Kidney glomerular epithelial cell (primary cell): Measurements from ENCODE around the gene TMEM14C.

ENCODE experiments used
- DNase-seq: peaks from one replicate; lab custom pipeline; 2025; lab: John Stamatoyannopoulos, UW

TMEM14C gene

DNA sequence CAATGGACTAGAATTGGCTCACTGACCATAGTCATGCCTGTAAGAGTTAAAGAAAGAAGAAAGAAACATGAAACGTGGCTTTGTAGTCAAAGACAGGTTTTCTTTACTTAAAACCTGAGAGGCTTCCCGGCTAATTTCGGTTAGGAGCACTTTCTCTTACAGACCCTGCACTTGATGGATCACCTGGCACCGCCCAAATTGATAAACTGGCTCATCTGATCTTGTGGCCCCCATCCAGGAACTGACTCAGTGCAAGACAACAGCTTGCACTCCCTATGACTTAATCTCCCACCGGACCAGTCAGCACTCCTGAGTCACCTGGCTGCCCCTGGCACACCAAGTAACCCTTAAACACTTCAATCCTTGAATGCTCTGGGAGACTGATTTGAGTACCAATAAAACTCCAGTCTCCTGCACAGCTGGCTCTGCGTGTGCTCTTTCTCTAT is 37.0 kb downstream of the TMEM14C start:
- DNase-seq, result peak; percentile 93

DNA sequence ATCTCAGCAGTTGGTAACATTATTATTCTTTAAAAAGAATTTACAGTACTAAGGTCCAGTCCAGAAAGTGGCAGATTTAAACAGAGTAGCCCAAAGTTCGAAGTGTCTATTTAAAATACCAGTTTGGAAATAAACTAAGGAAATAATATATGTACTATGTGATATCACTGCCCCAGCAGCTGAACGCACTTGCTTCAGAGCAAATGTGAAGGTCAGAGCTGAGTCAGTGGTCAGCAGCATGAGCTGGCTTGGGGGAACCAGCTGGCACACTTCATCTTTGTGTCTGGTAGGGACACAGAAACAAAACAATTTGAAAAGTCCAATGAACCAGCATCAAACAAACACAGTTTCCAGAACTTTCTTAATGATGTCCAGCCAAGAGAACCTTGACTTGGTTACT is 40.1 kb downstream of the TMEM14C start:
- DNase-seq, result no peak

DNA sequence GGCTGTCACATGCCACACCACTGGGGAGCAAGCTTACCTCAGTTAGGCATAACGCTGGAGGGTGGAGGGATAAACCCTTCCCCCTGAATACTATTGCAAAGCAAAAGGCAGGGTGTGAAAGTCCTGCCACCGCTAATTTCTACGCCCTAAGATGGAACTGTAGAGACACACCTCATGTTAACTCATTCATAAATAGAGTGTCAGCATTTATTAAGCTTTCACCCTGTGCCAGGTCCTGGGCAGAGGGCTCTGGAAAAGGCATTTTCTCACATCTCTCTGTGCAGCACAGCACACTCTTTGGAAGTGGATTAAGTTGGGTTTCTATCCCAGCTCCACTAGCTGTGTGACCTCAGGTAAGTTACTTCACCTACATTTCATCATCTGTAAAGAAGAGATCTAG is 46.5 kb downstream of the TMEM14C start:
- no peak for DNase-seq

DNA sequence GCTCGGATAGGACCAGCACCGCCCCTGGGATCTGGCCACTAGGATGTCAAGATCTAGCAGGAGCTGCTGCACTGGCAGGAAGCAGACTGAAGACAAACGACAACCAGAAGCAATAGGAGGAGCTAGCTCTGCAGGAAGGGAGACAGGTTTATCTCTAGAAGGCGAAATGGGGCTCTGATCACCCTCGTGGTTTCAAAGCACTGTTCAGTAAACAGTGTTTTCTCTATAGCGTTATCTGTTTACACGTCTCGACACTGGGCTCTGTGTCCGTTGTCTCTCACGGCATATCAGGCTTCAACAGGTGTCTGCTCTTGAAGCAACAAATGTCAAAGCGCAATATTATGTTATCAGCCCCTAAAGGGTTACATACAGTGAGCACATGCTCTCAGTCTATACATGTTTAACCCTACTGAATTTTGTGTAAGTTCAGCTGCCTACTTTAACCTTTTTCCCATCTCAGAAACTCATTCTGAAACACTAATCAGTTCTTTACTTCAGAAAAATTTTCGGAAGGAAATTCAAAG is 48.6 kb downstream of the TMEM14C start:
- DNase-seq, result no peak

DNA sequence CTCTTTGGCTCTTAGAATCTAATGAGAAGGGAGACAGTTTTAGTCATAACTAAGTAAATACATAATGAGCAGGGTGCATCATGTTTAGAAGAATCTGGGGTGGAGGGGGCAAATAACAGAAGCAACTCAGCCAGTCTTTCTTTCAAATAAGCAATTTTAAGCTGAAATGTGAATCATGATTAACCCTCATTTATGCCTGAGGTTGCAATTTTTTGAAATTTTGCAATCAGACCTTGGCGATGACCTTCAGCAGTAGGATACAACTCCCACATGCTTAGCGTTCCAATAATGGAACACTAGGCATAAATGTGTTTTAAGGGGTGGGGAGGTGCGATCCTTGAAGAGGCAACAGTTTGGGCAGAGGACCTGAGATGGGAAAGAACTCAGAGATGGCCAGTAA is 55.4 kb downstream of the TMEM14C start:
- no peak for DNase-seq

DNA sequence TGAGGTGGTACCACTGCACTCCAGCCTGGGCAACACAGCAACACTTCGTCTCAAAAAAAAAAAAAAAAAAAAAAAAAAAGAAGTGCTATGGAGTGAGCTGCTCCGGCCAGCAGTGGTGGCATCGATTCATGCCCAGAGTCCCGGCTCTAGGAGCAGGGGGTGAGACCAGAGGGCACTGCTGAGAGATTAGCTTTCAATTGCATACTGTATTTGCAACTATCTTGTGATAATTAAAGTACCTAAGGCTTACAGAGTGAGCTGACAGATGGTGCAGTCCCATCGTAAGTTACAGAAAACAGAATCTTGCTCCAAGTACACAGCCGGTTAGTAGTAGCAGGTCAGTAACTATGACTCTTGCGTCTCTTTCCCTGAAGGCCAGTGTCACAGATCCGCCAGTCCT is 56.2 kb downstream of the TMEM14C start:
- no peak for DNase-seq
